Measurements from ENCODE around the gene IRAK3.
A peak's percentile ranks its signal among the peaks of the same experiment; 100 is the strongest.
"Not testable (repeated sequence)": the region's sequence is repeated elsewhere in the genome, so short reads cannot be mapped to it uniquely, and the experiment has no call there.

IRAK3 gene

DNA sequence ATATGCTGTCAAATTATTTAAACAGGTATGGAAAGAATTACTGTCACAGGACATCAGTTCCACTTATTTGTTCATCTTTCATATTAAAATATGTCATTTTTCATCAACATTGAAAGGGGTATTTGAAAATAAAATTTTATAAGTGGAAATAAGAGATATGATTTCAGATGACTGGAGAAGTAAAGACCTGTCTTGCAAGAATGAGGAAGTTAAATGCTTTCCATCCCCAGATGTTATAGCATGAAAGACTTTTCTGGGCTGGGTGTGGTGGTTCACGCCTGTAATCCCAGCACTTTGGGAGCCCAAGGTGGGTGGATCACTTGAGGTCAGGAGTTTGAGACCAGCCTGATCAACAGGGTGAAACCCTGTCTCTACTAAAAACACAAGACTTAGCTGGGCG, 22.6 kb downstream of the IRAK3 start:
- not testable (repeated sequence) for DNase-seq (ENCODE audit: extremely low read depth in 1 of 2, low read depth in 1 of 2)

GRCh38 chr12:66213011-66213410, 24.0 kb downstream of the IRAK3 start:
- DNase-seq (ENCODE audit: extremely low read depth in 1 of 2, low read depth in 1 of 2) = not testable (repeated sequence)

GRCh38 chr12:66217342-66217917, 28.4 kb downstream of the IRAK3 start:
- DNase-seq (ENCODE audit: extremely low read depth in 1 of 2, low read depth in 1 of 2) = no peak

DNA sequence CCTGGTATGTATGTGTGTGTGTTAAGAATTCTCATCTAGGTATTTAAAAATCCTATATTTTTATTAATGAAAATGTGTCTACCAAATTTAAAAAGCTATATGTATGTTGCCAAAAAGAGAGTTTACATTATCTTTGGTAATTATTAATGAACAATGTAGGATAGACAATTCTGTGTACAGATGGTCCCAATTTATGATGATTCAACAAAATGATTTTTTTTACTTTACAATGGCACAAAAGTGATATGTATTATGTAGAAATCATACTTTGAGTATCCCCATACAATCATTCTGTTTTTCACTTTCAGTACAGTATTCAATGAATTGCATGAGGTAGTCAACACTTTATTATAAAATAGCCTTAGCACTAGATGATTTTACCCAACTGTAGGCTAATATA, 39.4 kb downstream of the IRAK3 start:
- no peak for DNase-seq (ENCODE audit: extremely low read depth in 1 of 2, low read depth in 1 of 2)

GRCh38 chr12:66232263-66232662, 43.2 kb downstream of the IRAK3 start:
- no peak for DNase-seq (ENCODE audit: extremely low read depth in 1 of 2, low read depth in 1 of 2)

- DNase-seq (ENCODE audit: extremely low read depth in 1 of 2, low read depth in 1 of 2) = not testable (repeated sequence)
Observed at GRCh38 chr12:66234037-66234693, 45.2 kb downstream of the IRAK3 start.

- DNase-seq (ENCODE audit: extremely low read depth in 1 of 2, low read depth in 1 of 2) = peak in 1 of 2 donors; percentile 16
Observed at GRCh38 chr12:66234773-66235625, 46.0 kb downstream of the IRAK3 start.

DNA sequence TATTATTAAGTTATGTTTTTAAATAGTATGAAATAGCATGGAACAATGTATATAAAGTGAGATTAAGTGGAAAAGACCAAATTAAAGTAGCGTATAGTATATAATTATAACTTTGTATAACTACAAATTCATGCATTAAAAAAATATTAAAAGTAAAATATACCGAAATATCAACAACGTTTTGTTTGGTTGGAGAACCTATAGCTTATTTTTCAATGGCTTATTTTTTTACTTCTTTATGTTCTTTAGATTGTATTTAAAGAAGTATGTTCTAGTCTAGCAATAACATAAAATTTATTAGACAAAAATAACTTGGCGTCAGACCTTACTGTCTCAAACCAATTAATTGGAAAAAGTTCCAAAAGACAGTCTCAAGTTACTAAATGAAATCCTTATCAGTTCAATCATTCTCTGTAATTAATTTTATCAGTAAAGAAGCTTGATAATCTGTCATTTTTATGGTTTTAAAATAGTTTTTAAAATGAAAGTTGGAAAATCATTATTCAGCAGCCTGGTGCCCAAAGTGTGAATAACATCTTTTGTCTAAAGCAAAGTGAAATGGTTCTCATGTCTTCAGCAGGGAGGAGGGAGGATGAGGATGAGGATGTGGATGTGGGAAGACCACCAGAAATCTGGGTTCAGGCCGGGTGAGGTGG, 46.7 kb downstream of the IRAK3 start:
- no peak for DNase-seq (ENCODE audit: extremely low read depth in 1 of 2, low read depth in 1 of 2)

GRCh38 chr12:66236282-66236675, 47.3 kb downstream of the IRAK3 start:
- DNase-seq (ENCODE audit: extremely low read depth in 1 of 2, low read depth in 1 of 2) = not testable (repeated sequence)

DNA sequence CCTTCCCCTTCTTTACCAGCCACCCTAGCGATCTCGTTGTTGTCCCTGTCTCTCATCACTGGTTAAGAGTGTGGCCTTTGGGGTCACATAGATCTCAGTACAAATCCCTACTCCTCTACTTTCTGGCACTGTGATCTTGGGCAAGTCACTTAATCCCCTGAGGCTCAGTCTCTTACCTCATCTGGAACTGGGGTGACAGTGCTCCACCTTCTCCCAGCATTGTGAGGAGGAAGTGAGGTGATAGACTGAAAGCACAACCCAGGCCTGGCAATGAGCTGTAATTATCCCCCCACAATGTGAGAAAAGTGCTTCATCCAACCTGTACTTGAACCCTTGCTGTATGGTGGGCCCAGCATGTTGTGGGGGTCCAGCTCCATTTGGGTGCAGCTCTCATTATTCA, 48.0 kb downstream of the IRAK3 start:
- DNase-seq (ENCODE audit: extremely low read depth in 1 of 2, low read depth in 1 of 2) = no peak

DNA sequence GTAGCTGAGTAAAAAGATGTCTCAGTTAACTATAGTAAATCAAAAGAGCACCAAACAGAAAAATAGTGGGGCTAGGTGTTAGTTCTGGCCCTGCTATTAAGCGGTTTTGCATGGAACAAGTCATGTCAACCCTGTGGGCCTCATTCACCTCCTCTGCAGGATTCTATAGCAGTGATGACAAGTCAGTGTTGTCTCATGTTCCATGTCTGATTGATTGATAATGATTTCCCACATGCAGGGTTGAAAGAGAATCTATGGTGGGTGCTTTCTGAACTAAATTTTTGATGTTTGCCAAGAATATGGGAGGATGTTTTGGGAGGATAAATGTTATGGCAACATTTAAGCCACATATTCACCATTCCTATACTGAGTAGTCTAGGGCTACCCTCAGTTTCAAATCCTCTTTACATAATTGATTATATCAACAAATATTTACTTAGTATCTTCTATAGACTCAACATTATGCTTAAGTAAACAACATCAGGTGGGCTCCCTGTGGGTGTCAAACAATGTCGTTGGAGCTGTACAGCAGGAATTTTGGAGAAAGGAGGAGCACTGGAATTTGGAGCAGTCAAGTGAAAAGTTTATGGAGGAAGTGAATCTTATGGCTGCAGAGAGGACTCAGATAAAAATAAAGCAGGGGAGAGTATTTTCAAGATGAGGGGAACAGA, 48.6 kb downstream of the IRAK3 start:
- no peak for DNase-seq (ENCODE audit: extremely low read depth in 1 of 2, low read depth in 1 of 2)

DNA sequence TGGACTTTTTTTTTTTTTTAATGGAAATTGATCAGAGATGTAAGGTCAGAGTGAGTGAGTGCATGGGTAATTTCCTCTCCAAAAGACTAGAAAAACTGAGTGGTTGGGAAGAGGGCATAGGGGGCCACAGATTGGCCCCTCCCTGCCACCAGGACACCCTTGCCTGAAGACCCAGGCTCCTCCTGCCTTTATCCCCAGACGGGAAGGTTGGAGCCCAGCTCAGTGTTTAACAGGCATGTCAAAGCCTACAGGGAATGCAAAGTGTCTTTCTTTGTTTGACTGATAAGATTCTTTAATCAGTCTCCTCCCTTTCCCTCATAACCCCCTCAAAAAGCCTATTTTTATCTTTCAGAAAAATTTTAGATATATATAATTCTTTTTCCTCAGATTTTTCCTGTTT, 50.3 kb downstream of the IRAK3 start:
- DNase-seq (ENCODE audit: extremely low read depth in 1 of 2, low read depth in 1 of 2) = no peak

GRCh38 chr12:66240096-66240820, 51.2 kb downstream of the IRAK3 start:
- DNase-seq (ENCODE audit: extremely low read depth in 1 of 2, low read depth in 1 of 2) = no peak

GRCh38 chr12:66241061-66242043, 52.3 kb downstream of the IRAK3 start:
- DNase-seq (ENCODE audit: extremely low read depth in 1 of 2, low read depth in 1 of 2) = no peak

GRCh38 chr12:66242311-66242710, 53.3 kb downstream of the IRAK3 start:
- DNase-seq (ENCODE audit: extremely low read depth in 1 of 2, low read depth in 1 of 2) = no peak

GRCh38 chr12:66243911-66244310, 54.9 kb downstream of the IRAK3 start:
- DNase-seq (ENCODE audit: extremely low read depth in 1 of 2, low read depth in 1 of 2) = no peak

DNA sequence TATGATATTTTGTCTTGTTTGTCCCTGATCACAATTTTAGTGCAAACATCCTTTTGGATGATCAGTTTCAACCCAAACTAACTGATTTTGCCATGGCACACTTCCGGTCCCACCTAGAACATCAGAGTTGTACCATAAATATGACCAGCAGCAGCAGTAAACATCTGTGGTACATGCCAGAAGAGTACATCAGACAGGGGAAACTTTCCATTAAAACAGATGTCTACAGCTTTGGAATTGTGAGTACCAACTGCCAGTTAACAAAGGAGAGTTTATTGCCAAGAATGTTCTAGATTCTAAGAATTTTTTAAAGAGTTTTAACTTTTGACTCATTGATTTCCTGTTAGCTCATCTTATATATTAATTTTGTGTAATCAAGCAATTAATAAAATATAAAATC, 55.4 kb downstream of the IRAK3 start:
- no peak for DNase-seq (ENCODE audit: extremely low read depth in 1 of 2, low read depth in 1 of 2)

DNA sequence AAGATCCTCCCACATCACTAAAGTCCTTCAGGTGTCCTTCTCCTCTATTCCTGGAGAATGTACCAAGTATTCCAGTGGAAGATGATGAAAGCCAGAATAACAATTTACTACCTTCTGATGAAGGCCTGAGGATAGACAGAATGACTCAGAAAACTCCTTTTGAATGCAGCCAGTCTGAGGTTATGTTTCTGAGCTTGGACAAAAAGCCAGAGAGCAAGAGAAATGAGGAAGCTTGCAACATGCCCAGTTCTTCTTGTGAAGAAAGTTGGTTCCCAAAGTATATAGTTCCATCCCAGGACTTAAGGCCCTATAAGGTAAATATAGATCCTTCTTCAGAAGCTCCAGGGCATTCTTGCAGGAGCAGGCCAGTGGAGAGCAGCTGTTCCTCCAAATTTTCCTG, 58.7 kb downstream of the IRAK3 start:
- DNase-seq (ENCODE audit: extremely low read depth in 1 of 2, low read depth in 1 of 2) = no peak

DNA sequence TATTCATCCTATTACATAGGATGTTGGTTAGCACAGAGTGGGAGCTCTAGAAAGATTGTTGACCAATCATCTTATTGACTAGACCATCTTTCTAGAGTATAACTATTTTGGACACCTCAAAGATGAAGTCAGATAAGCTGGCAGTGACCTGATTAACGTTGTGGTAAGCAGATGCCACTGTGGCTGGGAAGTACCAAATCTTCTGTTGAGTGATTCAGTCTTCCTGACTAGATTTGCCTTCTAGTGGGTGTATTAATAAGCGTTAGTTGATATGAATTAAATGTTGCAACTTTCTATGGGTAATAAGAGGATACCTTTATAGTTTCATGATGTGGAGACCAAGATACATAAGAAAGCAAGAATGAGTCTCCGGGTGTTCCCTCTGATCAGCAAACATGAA, 62.0 kb downstream of the IRAK3 start:
- DNase-seq (ENCODE audit: extremely low read depth in 1 of 2, low read depth in 1 of 2) = no peak
